Keratinocyte (primary cell): Measurements from ENCODE around the gene SLC5A1. TPM values are rescaled to one million over a fixed set of nuclear protein-coding genes. Genes with fewer than 3 reads are reported as not detected.

Source experiments
- DNase-seq: peaks from one replicate; pipeline ENCODE4 v3.0.0-alpha.2; 2011; ENCODE audit warnings: low read depth, missing footprints, low spot score
- FAIRE-seq: peaks from 2 replicates; lab custom pipeline; 2011; peaks lifted over from hg19 to GRCh38; lab: Jason Lieb, UNC
- H2AFZ ChIP-seq: 2 replicates; pipeline ENCODE4 v1.6.0; 2012; ENCODE audit warnings: low read length, control low read depth, inconsistent platforms; ENCODE audit not compliant: control insufficient read depth
- H3K27ac ChIP-seq: 2 replicates; pipeline ENCODE4 v1.5.1; 2011; ENCODE audit warnings: low read length; ENCODE audit not compliant: control insufficient read depth, insufficient read depth
- H3K27me3 ChIP-seq: 3 replicates; pipeline ENCODE4 v1.6.0; 2011; ENCODE audit warnings: low read length; ENCODE audit not compliant: control insufficient read depth, insufficient read depth; ENCODE audit errors: extremely low read depth
- H3K36me3 ChIP-seq, 2 experiments: 2 replicates in 1 of 2; 3 replicates in 1 of 2; pipeline ENCODE4 v1.5.1; 2011; ENCODE audit warnings: low read length in 2 of 2, mild to moderate bottlenecking in 1 of 2; ENCODE audit not compliant: control insufficient read depth in 2 of 2, insufficient read depth in 2 of 2; ENCODE audit errors: extremely low read depth in 1 of 2
- H3K4me1 ChIP-seq: 3 replicates; pipeline ENCODE4 v1.5.1; 2011; ENCODE audit warnings: low read length; ENCODE audit not compliant: control insufficient read depth, insufficient read depth; ENCODE audit errors: extremely low read depth
- H3K4me2 ChIP-seq: 3 replicates; pipeline ENCODE4 v1.6.0; 2011; ENCODE audit warnings: low read depth, low read length; ENCODE audit not compliant: control insufficient read depth, insufficient read depth; ENCODE audit errors: extremely low read depth
- H3K4me3 ChIP-seq, 3 experiments: fragments of 200-600 bp in 1 of 3; sonication (generic) in 1 of 3; 2 replicates in 2 of 3; 3 replicates in 1 of 3; pipeline ENCODE4 v1.5.1; 2011 to 2016; ENCODE audit warnings: low read length in 3 of 3, mild to moderate bottlenecking in 3 of 3, control low read depth in 2 of 3, inconsistent platforms in 1 of 3, low read depth in 1 of 3, mixed read lengths in 1 of 3, mixed run types in 1 of 3, moderate library complexity in 1 of 3; ENCODE audit not compliant: control insufficient read depth in 2 of 3, insufficient read depth in 2 of 3; ENCODE audit errors: extremely low read depth in 1 of 3
- H3K79me2 ChIP-seq: 2 replicates; pipeline ENCODE4 v1.6.0; 2012; ENCODE audit warnings: low read length; ENCODE audit not compliant: control insufficient read depth, insufficient read depth
- H3K9ac ChIP-seq: 3 replicates; pipeline ENCODE4 v1.6.0; 2011; ENCODE audit warnings: low read length; ENCODE audit not compliant: control insufficient read depth, insufficient read depth; ENCODE audit errors: extremely low read depth
- H3K9me1 ChIP-seq: 3 replicates; pipeline ENCODE4 v1.6.0; 2011; ENCODE audit warnings: low read length; ENCODE audit not compliant: control insufficient read depth, insufficient read depth; ENCODE audit errors: extremely low read depth
- H3K9me3 ChIP-seq: 2 replicates; pipeline ENCODE4 v1.5.1; 2012; ENCODE audit warnings: low read depth, low read length; ENCODE audit not compliant: control insufficient read depth
- H4K20me1 ChIP-seq: 3 replicates; pipeline ENCODE4 v1.6.0; 2011; ENCODE audit warnings: low read length; ENCODE audit not compliant: control insufficient read depth, insufficient read depth; ENCODE audit errors: extremely low read depth
- CTCF ChIP-seq, 3 experiments: IDR thresholded peaks in 1 of 3; conservative IDR thresholded peaks in 1 of 3; optimal IDR thresholded peaks in 1 of 3; 2 replicates in 2 of 3; 3 replicates in 1 of 3; pipeline versions ENCODE3 to v1.5.1; 2011; ENCODE audit warnings: low read length in 3 of 3, mild to moderate bottlenecking in 3 of 3, moderate library complexity in 2 of 3, control low read depth in 1 of 3, inconsistent platforms in 1 of 3; ENCODE audit not compliant: insufficient read depth in 2 of 3; ENCODE audit errors: extremely low read depth in 1 of 3
- EZH2 ChIP-seq: IDR thresholded peaks from one replicate; pipeline ENCODE4 v1.6.1; 2012; ENCODE audit warnings: inconsistent platforms, mild to moderate bottlenecking, low read length, moderate library complexity
- dilution Hi-C: fragments of 300-500 bp; cut with MboI; formaldehyde crosslinking; loops from one replicate; pipeline ENCODE4 v1.7.0; 2020; ENCODE audit warnings: low sequenced_read_pairs; ENCODE audit not compliant: extremely low pct_ligation_motif_present
- polyA plus RNA-seq, 5 experiments: library from polyadenylated mRNA; depleted of rRNA in 3 of 5; stranded (reverse) in 3 of 5; stranded (forward) in 1 of 5; unstranded in 1 of 5; fragments of >200 nt; gene quantifications; 1 replicate in 1 of 5; 2 replicates in 3 of 5; 3 replicates in 1 of 5; pipeline versions ENCODE4 v1.2.1 to v1.2.3, GENCODE V29; 2011 to 2012; ENCODE audit warnings: missing spikeins in 2 of 5, low read depth in 1 of 5, low replicate concordance in 1 of 5

Gene SLC5A1
- polyA plus RNA-seq, 1 donor (not counting 4 experiments of a cell fraction or from before 2014, with no cell fraction given): 2.0 TPM

DNA sequence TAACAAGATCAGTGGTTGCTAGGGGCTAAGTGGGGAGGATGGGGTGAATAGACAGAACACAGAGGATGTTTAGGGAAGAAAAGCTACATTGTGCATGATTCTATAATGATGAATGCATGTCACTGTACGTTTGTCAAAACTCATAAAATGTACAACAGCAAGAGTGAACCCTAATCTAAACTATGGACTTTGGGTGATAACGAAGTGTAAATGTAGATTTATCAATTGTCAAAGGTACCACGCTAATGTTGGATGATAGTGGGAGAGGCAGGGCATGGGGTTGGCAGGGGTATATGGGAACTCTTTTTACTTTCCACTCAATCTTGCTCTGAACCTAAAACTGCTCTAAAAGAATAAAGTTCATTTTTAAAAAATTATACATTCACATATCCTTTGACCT, 21.3 kb upstream of the SLC5A1 start:
- Histone ChIP-seq H3K4me2 (no peak overlapping the region), H4K20me1 (no peaks in the 10 kb centered on the region), H3K4me3 (no peak overlapping the region), H3K27me3 (no peaks in the 10 kb centered on the region), H3K9me3 (no peaks in the 10 kb centered on the region), H3K36me3 (no peaks in the 10 kb centered on the region), H3K9me1 (no peaks in the 10 kb centered on the region), H3K79me2 (no peaks in the 10 kb centered on the region), H3K27ac (no peak overlapping the region), H2AFZ (no peak overlapping the region), H3K4me1 (peaks cover 13% of the 10 kb centered on the region), H3K9ac (no peak overlapping the region)
- FAIRE-seq: no peak
- no peak for DNase-seq
- TF ChIP-seq EZH2 (no peak), CTCF (optimal IDR thresholded peaks at IDR 0.05 in 1 of 3, IDR thresholded peaks at IDR 0.05 in 1 of 3, conservative IDR thresholded peaks at IDR 0.05 in 1 of 3; ENCODE audit: extremely low read depth in 1 of 3, insufficient read depth in 2 of 3, low read length in 3 of 3) (no peak)
- dilution Hi-C loops: no loop called here

DNA sequence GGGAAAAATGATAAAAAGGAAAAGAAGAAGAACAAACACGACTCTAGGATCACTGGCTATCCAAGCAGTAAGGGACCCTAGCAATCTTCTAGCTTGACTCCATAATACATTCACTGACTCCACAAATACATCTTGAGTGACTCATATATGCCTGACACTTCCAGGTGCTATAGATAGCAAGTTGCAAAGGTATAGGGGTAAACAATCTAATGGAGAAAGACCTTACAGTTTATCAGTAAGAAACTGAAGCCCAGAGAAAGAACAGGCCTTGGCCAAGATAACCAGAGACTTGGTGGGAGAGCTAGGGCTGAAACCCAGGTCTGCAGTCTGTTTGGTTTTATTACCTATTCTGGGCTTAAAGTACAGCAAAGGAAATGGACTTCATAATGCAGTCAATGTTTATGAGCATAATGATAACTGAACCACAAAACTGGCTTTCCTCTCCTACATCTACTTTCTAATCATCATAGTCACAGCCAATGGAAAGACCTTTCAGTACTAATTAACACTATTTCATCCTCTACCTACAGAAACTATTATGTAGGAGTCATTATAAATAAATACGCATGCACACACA, 19.7 kb upstream of the SLC5A1 start:
- H3K9me1 ChIP-seq: no peaks in the 10 kb centered on the region
- TF ChIP-seq CTCF (optimal IDR thresholded peaks at IDR 0.05 in 1 of 3, IDR thresholded peaks at IDR 0.05 in 1 of 3, conservative IDR thresholded peaks at IDR 0.05 in 1 of 3; ENCODE audit: extremely low read depth in 1 of 3, insufficient read depth in 2 of 3, low read length in 3 of 3): no peak
- TF ChIP-seq EZH2: no peak
- dilution Hi-C loops: no loop called here
- H3K4me2 ChIP-seq: no peak overlapping the region
- FAIRE-seq (peak; percentile 59), DNase-seq (no peak)
- H3K79me2 ChIP-seq: no peaks in the 10 kb centered on the region
- no peak overlapping the region for H3K4me3 ChIP-seq
- no peaks in the 10 kb centered on the region for H3K36me3 ChIP-seq
- peaks cover 13% of the 10 kb centered on the region for H3K4me1 ChIP-seq
- H2AFZ ChIP-seq: no peak overlapping the region
- H3K9ac ChIP-seq: no peak overlapping the region
- no peak overlapping the region for H3K27ac ChIP-seq
- no peaks in the 10 kb centered on the region for H3K9me3 ChIP-seq
- H4K20me1 ChIP-seq: no peaks in the 10 kb centered on the region
- no peaks in the 10 kb centered on the region for H3K27me3 ChIP-seq
